Prostate gland (tissue), 2 donors: ENCODE data around the gene UQCRHL. TPM values are rescaled to one million over a fixed set of nuclear protein-coding genes. Genes with fewer than 3 reads are reported as not detected.
A peak's percentile ranks its signal among the peaks of the same experiment; 100 is the strongest.

Source experiments
- DNase-seq: peaks from one replicate; pipeline ENCODE4 v3.0.0-alpha.2; 2019; ENCODE audit warnings: low spot score
- H3K27ac ChIP-seq, 2 donors: fragments of 200-600 bp; sonication (generic); 2 replicates each; pipeline ENCODE4 v1.5.1; 2017 to 2019
- H3K27me3 ChIP-seq: fragments of 200-600 bp; sonication (generic); replicated peaks from 2 replicates; pipeline ENCODE4 v1.5.1; 2019; ENCODE audit not compliant: insufficient read depth
- H3K36me3 ChIP-seq, 2 donors: fragments of 200-600 bp; sonication (generic); 1 replicate in 1 of 2; 2 replicates in 1 of 2; pipeline versions ENCODE4 v1.5.1 to v1.8.1; 2017 to 2019
- H3K4me1 ChIP-seq: fragments of 200-600 bp; sonication (generic); replicated peaks from 2 replicates; pipeline ENCODE4 v1.5.1; 2019
- H3K4me3 ChIP-seq, 2 donors: fragments of 200-600 bp; sonication (generic); 2 replicates each; pipeline ENCODE4 v1.5.1; 2017 to 2019
- H3K9me3 ChIP-seq: fragments of 200-600 bp; sonication (generic); 2 replicates; pipeline ENCODE4 v1.5.1; 2017
- POLR2A ChIP-seq: fragments of 450-650 bp; IDR thresholded peaks from one replicate; pipeline ENCODE4 v1.6.1; 2016; ENCODE audit warnings: antibody characterized with exemption, mild to moderate bottlenecking
- POLR2AphosphoS5 ChIP-seq: sonication (generic); formaldehyde crosslinking; IDR thresholded peaks from one replicate; pipeline ENCODE4 v1.6.1; 2017; ENCODE audit warnings: antibody characterized with exemption
- WGBS: methylation state at CpG from one replicate; pipeline ENCODE4 v1.1.5; 2018; 5-methylcytosine and 5-hydroxymethylcytosine counted together
- intact Hi-C: fragments of 100-400 bp; cut with DNase I; formaldehyde crosslinking; loops from one replicate; pipeline ENCODE4 v1.14.2; 2022
- total RNA-seq, 2 donors: library from RNA; depleted of rRNA; stranded (reverse); fragments of >200 nt; gene quantifications; one replicate each; pipeline ENCODE4 v1.1.0, GENCODE V29; 2016
- TF ChIP-seq, protein P1 (sequence below), 4 experiments: fragments of 200-600 bp in 2 of 4; fragments of 450-650 bp in 2 of 4; sonication (generic) in 2 of 4; IDR thresholded peaks; 1 replicate in 3 of 4; 2 replicates in 1 of 4; pipeline ENCODE4 v1.5.1; 2016 to 2019; ENCODE audit warnings: antibody characterized with exemption in 4 of 4, mild to moderate bottlenecking in 2 of 4, moderate library complexity in 2 of 4

Gene UQCRHL
- total RNA-seq, 2 donors from 2014 or later, result 1.6 to 2.4 TPM

DNA sequence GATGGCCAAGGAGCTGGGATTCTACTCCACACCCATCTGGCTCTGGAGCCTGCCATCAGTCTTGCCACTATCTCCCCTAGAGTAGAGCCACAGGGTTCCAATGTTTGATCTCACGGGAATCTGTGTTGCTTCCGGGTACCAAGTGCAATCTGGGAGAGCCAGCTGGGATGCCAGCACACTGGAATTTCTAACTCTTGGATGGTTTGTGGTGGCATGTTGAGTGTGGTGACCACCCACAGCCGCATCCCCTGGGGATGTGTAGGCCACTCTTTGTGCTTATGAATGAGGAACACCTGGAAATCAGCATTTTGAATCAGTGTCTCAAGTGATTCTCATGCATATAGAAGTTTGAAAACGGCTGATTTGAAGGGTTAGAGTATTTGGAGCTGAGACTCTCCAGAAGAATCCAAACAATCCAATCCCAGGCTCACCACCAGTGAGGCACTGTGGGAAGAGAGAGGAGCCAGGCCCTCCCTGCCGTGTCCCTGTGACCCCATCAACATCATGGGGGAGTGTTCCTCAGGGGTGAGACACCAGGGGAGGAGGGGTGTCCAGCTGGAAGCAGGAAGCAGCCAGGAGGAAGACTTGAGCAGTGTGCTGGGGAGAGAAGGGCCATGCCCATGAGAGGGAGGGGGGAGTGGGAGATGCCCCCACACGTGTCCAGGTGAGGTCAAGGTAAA lies 35.5 kb downstream of the UQCRHL start:
- Histone ChIP-seq H3K27ac (no peak overlapping the region), H3K9me3 (no peaks in the 10 kb centered on the region), H3K4me3 (no peak overlapping the region), H3K4me1 (peaks cover 5% of the 10 kb centered on the region), H3K27me3 (no peaks in the 10 kb centered on the region), H3K36me3 (peaks cover 0 to 9% of the 10 kb centered on the region in 2 donors)
- DNase-seq, result no peak
- 80% methylated on average over 6 of the region's 6 CpGs for WGBS
- intact Hi-C loops, result no loop called here
- TF ChIP-seq POLR2AphosphoS5 (no peak), POLR2A (no peak)

DNA sequence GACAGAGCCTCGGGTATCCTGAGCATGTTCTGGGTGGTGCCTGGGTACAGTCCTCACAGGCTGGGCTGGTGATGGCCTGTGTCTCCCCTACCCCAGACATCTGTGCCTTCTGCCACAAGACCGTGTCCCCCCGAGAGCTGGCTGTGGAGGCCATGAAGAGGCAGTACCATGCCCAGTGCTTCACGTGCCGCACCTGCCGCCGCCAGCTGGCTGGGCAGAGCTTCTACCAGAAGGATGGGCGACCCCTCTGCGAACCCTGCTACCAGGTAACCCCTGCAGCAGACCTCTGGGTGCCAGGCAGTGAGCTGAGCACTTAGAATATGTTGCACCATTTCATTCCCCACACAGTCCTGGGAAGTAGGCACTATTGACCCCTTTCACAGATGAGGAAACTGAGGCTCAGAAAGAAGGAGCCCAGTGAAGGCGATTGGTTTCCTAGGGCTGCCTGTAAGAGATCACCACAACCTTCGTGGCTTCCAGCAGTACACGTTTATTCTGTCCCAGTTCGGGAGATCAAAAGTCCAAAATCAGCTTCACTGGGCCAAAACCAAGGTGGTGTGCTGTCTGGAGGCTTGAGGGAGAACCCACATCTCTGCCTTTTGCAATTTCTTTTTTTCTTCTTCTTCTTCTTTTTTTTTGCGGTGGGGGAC lies 37.0 kb downstream of the UQCRHL start:
- Histone ChIP-seq H3K36me3 (peaks cover 0 to 9% of the 10 kb centered on the region in 2 donors), H3K9me3 (no peaks in the 10 kb centered on the region), H3K27me3 (no peaks in the 10 kb centered on the region), H3K4me3 (no peak overlapping the region), H3K4me1 (peaks cover 5% of the 10 kb centered on the region), H3K27ac (no peak overlapping the region)
- 90% methylated on average over 14 of the region's 14 CpGs for WGBS
- intact Hi-C loops, result no loop called here
- no peak for DNase-seq
- TF ChIP-seq, protein P1, sequence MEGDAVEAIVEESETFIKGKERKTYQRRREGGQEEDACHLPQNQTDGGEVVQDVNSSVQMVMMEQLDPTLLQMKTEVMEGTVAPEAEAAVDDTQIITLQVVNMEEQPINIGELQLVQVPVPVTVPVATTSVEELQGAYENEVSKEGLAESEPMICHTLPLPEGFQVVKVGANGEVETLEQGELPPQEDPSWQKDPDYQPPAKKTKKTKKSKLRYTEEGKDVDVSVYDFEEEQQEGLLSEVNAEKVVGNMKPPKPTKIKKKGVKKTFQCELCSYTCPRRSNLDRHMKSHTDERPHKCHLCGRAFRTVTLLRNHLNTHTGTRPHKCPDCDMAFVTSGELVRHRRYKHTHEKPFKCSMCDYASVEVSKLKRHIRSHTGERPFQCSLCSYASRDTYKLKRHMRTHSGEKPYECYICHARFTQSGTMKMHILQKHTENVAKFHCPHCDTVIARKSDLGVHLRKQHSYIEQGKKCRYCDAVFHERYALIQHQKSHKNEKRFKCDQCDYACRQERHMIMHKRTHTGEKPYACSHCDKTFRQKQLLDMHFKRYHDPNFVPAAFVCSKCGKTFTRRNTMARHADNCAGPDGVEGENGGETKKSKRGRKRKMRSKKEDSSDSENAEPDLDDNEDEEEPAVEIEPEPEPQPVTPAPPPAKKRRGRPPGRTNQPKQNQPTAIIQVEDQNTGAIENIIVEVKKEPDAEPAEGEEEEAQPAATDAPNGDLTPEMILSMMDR (IDR thresholded peaks at IDR 0.05), result no peak
- TF ChIP-seq POLR2AphosphoS5 (no peak), POLR2A (no peak)

DNA sequence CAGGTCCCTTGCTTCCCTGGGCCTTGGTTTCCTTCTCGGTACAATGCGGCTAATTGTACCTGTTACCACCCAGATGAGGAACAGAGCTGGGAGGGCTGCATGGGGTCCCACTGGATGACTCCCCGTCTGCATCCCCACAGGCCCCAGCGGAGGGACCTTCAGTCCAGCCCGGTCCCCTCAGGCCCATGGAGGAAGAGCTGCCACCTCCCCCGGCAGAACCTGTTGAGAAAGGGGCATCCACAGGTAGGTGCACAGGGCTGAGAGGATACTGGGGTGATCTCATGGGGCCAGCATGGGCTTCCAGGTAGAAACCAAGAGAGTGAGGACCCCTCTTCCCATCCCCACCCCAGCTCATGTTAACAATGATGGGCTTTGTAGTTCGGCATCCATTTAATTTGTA lies 39.1 kb downstream of the UQCRHL start:
- peak overlapping the region; percentile 9 to 21 for H3K27ac ChIP-seq
- no peak overlapping the region for H3K4me3 ChIP-seq
- no peaks in the 10 kb centered on the region for H3K27me3 ChIP-seq
- H3K9me3 ChIP-seq, result no peaks in the 10 kb centered on the region
- peaks cover 5% of the 10 kb centered on the region for H3K4me1 ChIP-seq
- intact Hi-C loops, result no loop called here
- 93% methylated on average over 7 of the region's 7 CpGs for WGBS
- no peak for TF ChIP-seq POLR2A
- peaks cover 0 to 9% of the 10 kb centered on the region in 2 donors for H3K36me3 ChIP-seq
- DNase-seq, result no peak

DNA sequence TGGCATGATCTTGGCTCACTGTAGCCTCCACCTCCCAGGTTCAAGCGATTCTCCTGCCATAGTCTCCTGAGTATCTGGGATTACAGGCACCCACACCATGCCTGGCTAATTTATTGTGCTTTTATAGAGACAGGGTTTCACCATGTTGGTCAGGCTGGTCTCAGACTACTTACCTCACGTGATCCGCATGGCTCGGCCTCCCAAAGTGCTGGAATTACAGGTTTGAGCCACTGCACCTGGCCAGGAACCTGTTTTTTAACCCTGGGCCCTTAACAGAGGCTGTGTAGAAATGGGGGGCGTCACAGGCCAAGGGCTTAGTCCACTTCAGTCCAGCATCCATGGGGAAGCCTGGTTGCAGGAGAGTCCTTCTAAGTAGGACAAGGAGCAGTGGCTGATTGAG lies 39.5 kb downstream of the UQCRHL start:
- Histone ChIP-seq H3K4me3 (no peak overlapping the region), H3K9me3 (no peaks in the 10 kb centered on the region), H3K4me1 (peaks cover 5% of the 10 kb centered on the region), H3K27ac (peak overlapping the region; percentile 9 to 21), H3K27me3 (no peaks in the 10 kb centered on the region), H3K36me3 (peaks cover 0 to 9% of the 10 kb centered on the region in 2 donors)
- DNase-seq, result peak; percentile 43
- peak; percentile 79 for TF ChIP-seq POLR2AphosphoS5
- TF ChIP-seq, protein P1 (IDR thresholded peaks at IDR 0.05), result no peak
- WGBS, result 64% methylated on average over 5 of the region's 5 CpGs
- intact Hi-C loops, result no loop called here

DNA sequence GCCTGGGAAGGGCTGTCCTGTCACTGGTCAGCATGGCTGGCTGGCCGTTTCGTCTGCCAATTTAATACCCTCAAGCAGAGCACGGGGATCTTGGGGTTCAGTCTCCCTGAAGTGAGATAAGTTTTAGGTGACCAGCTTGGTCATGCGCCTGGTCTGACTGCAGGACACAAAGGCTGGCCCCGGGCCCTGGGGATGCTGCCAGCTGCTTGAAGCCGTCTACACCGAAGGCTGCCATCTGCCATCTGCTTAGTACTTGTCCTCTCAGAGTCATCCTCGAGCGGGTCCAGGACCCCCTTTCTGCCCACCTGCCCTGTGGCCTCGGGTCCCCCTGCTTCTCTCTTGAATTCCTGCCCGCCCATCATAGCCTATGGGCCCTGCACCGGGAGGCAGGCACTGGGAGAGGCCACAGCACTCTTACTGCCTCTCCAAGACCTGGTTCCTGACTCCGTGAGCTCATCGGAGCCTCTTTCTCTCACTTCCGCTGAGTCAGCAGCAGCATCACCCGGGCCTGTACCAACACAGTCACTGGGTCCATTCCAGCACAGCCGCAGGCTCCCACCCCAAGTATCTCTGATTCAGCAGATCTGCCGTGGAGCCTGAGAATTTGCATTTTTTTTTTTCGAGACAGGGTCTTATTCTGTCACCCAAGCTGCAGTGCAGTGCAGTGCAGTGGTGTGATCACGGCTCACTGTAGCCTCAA lies 41.8 kb downstream of the UQCRHL start:
- peaks cover 5% of the 10 kb centered on the region for H3K4me1 ChIP-seq
- peaks cover 0 to 9% of the 10 kb centered on the region in 2 donors for H3K36me3 ChIP-seq
- no peaks in the 10 kb centered on the region for H3K27me3 ChIP-seq
- TF ChIP-seq POLR2A (no peak), POLR2AphosphoS5 (no peak)
- TF ChIP-seq, protein P1 (IDR thresholded peaks at IDR 0.05), result no peak
- intact Hi-C loops, result no loop called here
- WGBS, result 52% methylated on average over 20 of the region's 20 CpGs
- DNase-seq, result no peak
- no peak overlapping the region for H3K4me3 ChIP-seq
- no peak overlapping the region for H3K27ac ChIP-seq
- no peaks in the 10 kb centered on the region for H3K9me3 ChIP-seq
